TTC549 (cell line): ENCODE measurements around the gene OR52K1.
"Not testable (repeated sequence)": the region's sequence is repeated elsewhere in the genome, so short reads cannot be mapped to it uniquely, and the experiment has no call there.

Experiments
- FAIRE-seq: peaks from 2 replicates; lab custom pipeline; 2012; peaks lifted over from hg19 to GRCh38; lab: Jason Lieb, UNC

OR52K1 gene

GRCh38 chr11:4482445-4482844 lies at the start of gene OR52K1:
Gene OR52K1 (plus strand): TSS chr11:4482646. CDS start chr11:4488901, 6,255 bp downstream.
- FAIRE-seq: no peak

GRCh38 chr11:4433856-4434255 lies 48.6 kb upstream of the OR52K1 start:
- FAIRE-seq: no peak

- no peak for FAIRE-seq
Observed at GRCh38 chr11:4436411-4436810, 46.0 kb upstream of the OR52K1 start.

- no peak for FAIRE-seq
Observed at GRCh38 chr11:4441515-4441914, 40.9 kb upstream of the OR52K1 start.

- FAIRE-seq: no peak
Observed at GRCh38 chr11:4443232-4443891, 39.1 kb upstream of the OR52K1 start.

GRCh38 chr11:4448995-4449394 lies 33.5 kb upstream of the OR52K1 start, which contains the start of gene OR52K2:
Gene OR52K2 (plus strand): TSS chr11:4449295. CDS start chr11:4449340, 45 bp downstream.
- no peak for FAIRE-seq

- no peak for FAIRE-seq
Observed at GRCh38 chr11:4453118-4453517, 29.3 kb upstream of the OR52K1 start.

- FAIRE-seq: no peak
Observed at GRCh38 chr11:4454021-4454420, 28.4 kb upstream of the OR52K1 start.

GRCh38 chr11:4455419-4455818 lies 27.0 kb upstream of the OR52K1 start:
- FAIRE-seq: no peak

GRCh38 chr11:4459500-4459899 lies 22.9 kb upstream of the OR52K1 start:
- FAIRE-seq: no peak

- FAIRE-seq: no peak
Observed at GRCh38 chr11:4460151-4460550, 22.3 kb upstream of the OR52K1 start.

- no peak for FAIRE-seq
Observed at GRCh38 chr11:4464216-4465159, 18.0 kb upstream of the OR52K1 start.

- FAIRE-seq: no peak
Observed at GRCh38 chr11:4465407-4465806, 17.0 kb upstream of the OR52K1 start.

- FAIRE-seq: no peak
Observed at GRCh38 chr11:4466131-4466870, 16.1 kb upstream of the OR52K1 start.

- FAIRE-seq: no peak
Observed at GRCh38 chr11:4466871-4467442, 15.5 kb upstream of the OR52K1 start.

GRCh38 chr11:4467811-4468606 lies 14.4 kb upstream of the OR52K1 start:
- FAIRE-seq: no peak

- FAIRE-seq: no peak
Observed at GRCh38 chr11:4479644-4480043, 2.8 kb upstream of the OR52K1 start.

GRCh38 chr11:4480577-4481239 lies 1.7 kb upstream of the OR52K1 start:
- no peak for FAIRE-seq

GRCh38 chr11:4481240-4481582 lies 1.2 kb upstream of the OR52K1 start:
- no peak for FAIRE-seq

- no peak for FAIRE-seq
Observed at GRCh38 chr11:4484310-4484709, 1.9 kb downstream of the OR52K1 start.

GRCh38 chr11:4491405-4491804 lies 9.0 kb downstream of the OR52K1 start:
- not testable (repeated sequence) for FAIRE-seq
